Kidney epithelial cell (primary cell): ENCODE measurements around the gene IFNA17. TPM values are rescaled to one million over a fixed set of nuclear protein-coding genes. Genes with fewer than 3 reads are reported as not detected.

Experiments
- DNase-seq: peaks from one replicate; pipeline ENCODE4 v3.0.0-alpha.2; 2010; ENCODE audit warnings: low read depth
- H3K27me3 ChIP-seq: 2 replicates; pipeline ENCODE4 v1.6.0; 2011; ENCODE audit warnings: low read length; ENCODE audit not compliant: control insufficient read depth, insufficient read depth
- H3K36me3 ChIP-seq: 2 replicates; pipeline ENCODE4 v1.5.1; 2011; ENCODE audit warnings: low read length; ENCODE audit not compliant: control insufficient read depth, insufficient read depth
- H3K4me3 ChIP-seq: 2 replicates; pipeline ENCODE4 v1.5.1; 2011; ENCODE audit warnings: low read depth, mild to moderate bottlenecking, control low read depth, low read length
- CTCF ChIP-seq: IDR thresholded peaks from 2 replicates; pipeline ENCODE4 v1.5.1; 2011; ENCODE audit warnings: mild to moderate bottlenecking, moderate library complexity, low read length, control low read depth, inconsistent platforms; ENCODE audit not compliant: insufficient read depth, poor library complexity, severe bottlenecking
- total RNA-seq: library from RNA; depleted of rRNA; stranded (reverse); fragments of >200 nt; gene quantifications from 2 replicates; pipeline ENCODE4 v1.2.3, GENCODE V29; 2015

IFNA17 gene
- total RNA-seq, 1 donor from 2014 or later = not detected

- no peak overlapping the region for H3K4me3 ChIP-seq
- no peak for DNase-seq
- peaks cover 8% of the 10 kb centered on the region for H3K27me3 ChIP-seq
- no peak for TF ChIP-seq CTCF
- H3K36me3 ChIP-seq = no peaks in the 10 kb centered on the region
These were observed 27.7 kb upstream of the IFNA17 start for GRCh38 chr9:21255538-21256212.

- DNase-seq = no peak
- H3K36me3 ChIP-seq = no peaks in the 10 kb centered on the region
- H3K27me3 ChIP-seq = peaks cover 8% of the 10 kb centered on the region
- peak; percentile 57 for TF ChIP-seq CTCF
- H3K4me3 ChIP-seq = no peak overlapping the region
These were observed 24.9 kb upstream of the IFNA17 start for GRCh38 chr9:21252721-21253547.

GRCh38 chr9:21251638-21252037, 23.6 kb upstream of the IFNA17 start:
- no peak for TF ChIP-seq CTCF
- DNase-seq = no peak
- no peaks in the 10 kb centered on the region for H3K36me3 ChIP-seq
- H3K27me3 ChIP-seq = peaks cover 8% of the 10 kb centered on the region
- H3K4me3 ChIP-seq = no peak overlapping the region

GRCh38 chr9:21251190-21251589, 23.2 kb upstream of the IFNA17 start:
- Histone ChIP-seq H3K27me3 (peaks cover 8% of the 10 kb centered on the region), H3K36me3 (no peaks in the 10 kb centered on the region), H3K4me3 (no peak overlapping the region)
- TF ChIP-seq CTCF = no peak
- no peak for DNase-seq

GRCh38 chr9:21244836-21245235, 16.8 kb upstream of the IFNA17 start:
- H3K27me3 ChIP-seq = no peaks in the 10 kb centered on the region
- DNase-seq = no peak

More at GRCh38 chr9:21244836-21245235, 16.8 kb upstream of the IFNA17 start:
- Histone ChIP-seq H3K4me3 (no peak overlapping the region), H3K36me3 (no peaks in the 10 kb centered on the region)
- no peak for TF ChIP-seq CTCF
